ENCODE results near the gene LAPTM5. TPM values are rescaled to one million over a fixed set of nuclear protein-coding genes. Genes with fewer than 3 reads are reported as not detected.

The LAPTM5 gene
- total RNA-seq, 3 donors from 2014 or later, result 41.3 to 130 (median 70.1) TPM

- DNase-seq (ENCODE audit: low spot score in 2 of 2), result no peak
- Histone ChIP-seq H3K27me3 (no peaks in the 10 kb centered on the region), H3K36me3 (no peaks in the 10 kb centered on the region), H3K4me3 (peak overlapping the region; percentile 27 to 57 (median 37)), H3K9me3 (no peaks in the 10 kb centered on the region), H3K4me1 (no peaks in the 10 kb centered on the region), H3K27ac (peak overlapping the region in 1 of 2 donors; percentile 48)
- no peak for TF ChIP-seq POLR2A (IDR thresholded peaks at IDR 0.05)
- no peak for TF ChIP-seq POLR2AphosphoS5 (IDR thresholded peaks at IDR 0.05)
- no peak for TF ChIP-seq CTCF (IDR thresholded peaks at IDR 0.05)
- intact Hi-C loops (cut with DNase I; ENCODE audit: low total_unique reads), result no loop called here
Observed at GRCh38 chr1:30755334-30755733, 2.2 kb downstream of the LAPTM5 start.

- H3K27me3 ChIP-seq, result no peaks in the 10 kb centered on the region
- peak overlapping the region in 1 of 2 donors; percentile 38 for H3K27ac ChIP-seq
- no peaks in the 10 kb centered on the region for H3K4me1 ChIP-seq
- intact Hi-C loops (cut with DNase I; ENCODE audit: low total_unique reads), result no loop called here
- DNase-seq (ENCODE audit: low spot score in 2 of 2), result no peak
- TF ChIP-seq CTCF (IDR thresholded peaks at IDR 0.05) (no peak), POLR2A (IDR thresholded peaks at IDR 0.05) (no peak), POLR2AphosphoS5 (IDR thresholded peaks at IDR 0.05) (no peak)
- H3K36me3 ChIP-seq, result no peaks in the 10 kb centered on the region
- no peaks in the 10 kb centered on the region for H3K9me3 ChIP-seq
- peak overlapping the region in 2 of 3 donors; percentile 37 to 57 for H3K4me3 ChIP-seq
Observed at GRCh38 chr1:30754684-30755171, 2.8 kb downstream of the LAPTM5 start.

GRCh38 chr1:30753660-30754123 is 3.9 kb downstream of the LAPTM5 start:
- TF ChIP-seq POLR2A (IDR thresholded peaks at IDR 0.05) (no peak), CTCF (IDR thresholded peaks at IDR 0.05) (no peak), POLR2AphosphoS5 (IDR thresholded peaks at IDR 0.05) (no peak)
- Histone ChIP-seq H3K4me1 (no peaks in the 10 kb centered on the region), H3K27me3 (no peaks in the 10 kb centered on the region), H3K9me3 (no peaks in the 10 kb centered on the region), H3K27ac (no peak overlapping the region), H3K36me3 (no peaks in the 10 kb centered on the region), H3K4me3 (peak overlapping the region in 1 of 3 donors; percentile 5)
- intact Hi-C loops (cut with DNase I; ENCODE audit: low total_unique reads), result no loop called here
- no peak for DNase-seq (ENCODE audit: low spot score in 2 of 2)

- intact Hi-C loops (cut with DNase I; ENCODE audit: low total_unique reads), result no loop called here
- H3K27ac ChIP-seq, result peak overlapping the region in 1 of 2 donors; percentile 7
- no peaks in the 10 kb centered on the region for H3K36me3 ChIP-seq
- TF ChIP-seq POLR2AphosphoS5 (IDR thresholded peaks at IDR 0.05) (no peak), CTCF (IDR thresholded peaks at IDR 0.05) (no peak), POLR2A (IDR thresholded peaks at IDR 0.05) (no peak)
- no peaks in the 10 kb centered on the region for H3K9me3 ChIP-seq
- no peak overlapping the region for H3K4me3 ChIP-seq
- DNase-seq (ENCODE audit: low spot score in 2 of 2), result no peak
- H3K4me1 ChIP-seq, result no peaks in the 10 kb centered on the region
- H3K27me3 ChIP-seq, result no peaks in the 10 kb centered on the region
Observed at GRCh38 chr1:30753118-30753517, 4.5 kb downstream of the LAPTM5 start.

- H3K36me3 ChIP-seq, result no peaks in the 10 kb centered on the region
- no peaks in the 10 kb centered on the region for H3K27me3 ChIP-seq
- DNase-seq (ENCODE audit: low spot score in 2 of 2), result no peak
- H3K9me3 ChIP-seq, result no peaks in the 10 kb centered on the region
- H3K4me1 ChIP-seq, result no peaks in the 10 kb centered on the region
- intact Hi-C loops (cut with DNase I; ENCODE audit: low total_unique reads), result no loop called here
- no peak overlapping the region for H3K4me3 ChIP-seq
- TF ChIP-seq POLR2A (IDR thresholded peaks at IDR 0.05) (no peak), POLR2AphosphoS5 (IDR thresholded peaks at IDR 0.05) (no peak), CTCF (IDR thresholded peaks at IDR 0.05) (no peak)
- no peak overlapping the region for H3K27ac ChIP-seq
Observed at GRCh38 chr1:30752651-30752908, 5.0 kb downstream of the LAPTM5 start.
